Measurements from ENCODE around the gene PALD1.

- TF ChIP-seq CTCF (IDR thresholded peaks at IDR 0.05; ENCODE audit: insufficient read depth, low read length, poor library complexity, severe bottlenecking) (no peak), EZH2phosphoT487 (conservative IDR thresholded peaks at IDR 0.05; ENCODE audit: low read length) (no peak)
These were observed 117.7 kb downstream of the PALD1 start for GRCh38 chr10:70596110-70596798.

Data from SU-DHL-6 (cell line).